HG03521 (cell line): ENCODE results near the gene OVAAL.

ENCODE experiments used
- ATAC-seq: cut with Tn5 transposase; IDR thresholded peaks from one replicate; pipeline ENCODE4 v1.9.1; 2021; ENCODE audit warnings: mild to moderate bottlenecking, moderate library complexity; ENCODE audit not compliant: unreplicated experiment

Gene OVAAL

DNA sequence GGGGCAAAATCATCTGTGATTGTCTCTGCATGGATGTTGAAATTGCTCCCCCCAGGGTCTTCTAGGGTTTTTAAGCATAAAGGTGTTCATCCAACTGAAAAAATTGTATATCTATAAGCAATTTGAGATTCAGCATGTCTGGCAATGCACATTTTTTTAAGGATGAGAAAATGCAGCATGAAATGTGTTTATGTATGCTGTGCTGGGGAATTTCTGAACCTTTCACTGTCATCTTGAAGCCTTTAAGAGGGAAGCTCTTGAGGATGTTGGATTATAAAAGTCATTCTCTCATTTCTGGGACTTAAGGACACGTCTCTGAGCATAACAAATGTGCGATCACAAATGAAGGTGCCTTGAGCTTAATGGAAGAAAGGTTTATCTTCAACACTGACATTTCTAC is 9.4 kb downstream of the OVAAL start:
- no peak for ATAC-seq

DNA sequence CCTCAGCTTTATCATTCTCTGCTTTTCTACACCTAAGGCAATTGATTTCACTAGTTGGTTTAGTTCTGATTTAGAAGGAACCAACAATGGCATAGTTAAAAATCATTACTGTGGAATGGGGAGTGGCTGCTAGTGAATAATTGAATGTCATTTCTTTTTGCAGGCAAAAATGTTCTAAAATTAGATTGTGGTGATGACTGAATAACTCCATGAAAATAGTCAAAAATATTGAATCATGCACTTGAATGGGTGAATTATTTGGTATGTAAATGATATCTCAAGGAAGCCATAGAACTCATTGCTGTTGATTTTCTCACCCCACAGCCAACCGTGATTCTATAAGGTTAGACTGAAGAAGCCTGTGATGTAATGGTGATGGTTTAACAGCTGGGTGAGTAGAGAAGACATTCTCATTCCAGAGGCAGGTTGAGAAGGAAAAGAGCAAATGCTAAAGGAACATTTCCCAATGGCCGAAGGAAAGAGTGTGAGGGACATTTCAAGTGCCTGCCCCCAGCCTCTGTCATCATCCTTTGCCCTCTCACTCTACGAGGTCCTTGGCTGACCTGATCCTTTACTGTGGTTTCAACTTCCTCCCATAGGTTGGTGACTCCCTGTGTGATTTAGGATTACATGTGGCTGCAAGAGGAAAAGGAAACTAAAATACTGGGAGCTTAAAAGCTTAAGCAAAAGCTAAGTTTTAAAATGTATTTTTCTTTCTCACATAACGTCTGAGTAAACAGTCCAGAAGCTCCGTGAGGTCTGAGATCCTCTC is 12.5 kb downstream of the OVAAL start:
- no peak for ATAC-seq

DNA sequence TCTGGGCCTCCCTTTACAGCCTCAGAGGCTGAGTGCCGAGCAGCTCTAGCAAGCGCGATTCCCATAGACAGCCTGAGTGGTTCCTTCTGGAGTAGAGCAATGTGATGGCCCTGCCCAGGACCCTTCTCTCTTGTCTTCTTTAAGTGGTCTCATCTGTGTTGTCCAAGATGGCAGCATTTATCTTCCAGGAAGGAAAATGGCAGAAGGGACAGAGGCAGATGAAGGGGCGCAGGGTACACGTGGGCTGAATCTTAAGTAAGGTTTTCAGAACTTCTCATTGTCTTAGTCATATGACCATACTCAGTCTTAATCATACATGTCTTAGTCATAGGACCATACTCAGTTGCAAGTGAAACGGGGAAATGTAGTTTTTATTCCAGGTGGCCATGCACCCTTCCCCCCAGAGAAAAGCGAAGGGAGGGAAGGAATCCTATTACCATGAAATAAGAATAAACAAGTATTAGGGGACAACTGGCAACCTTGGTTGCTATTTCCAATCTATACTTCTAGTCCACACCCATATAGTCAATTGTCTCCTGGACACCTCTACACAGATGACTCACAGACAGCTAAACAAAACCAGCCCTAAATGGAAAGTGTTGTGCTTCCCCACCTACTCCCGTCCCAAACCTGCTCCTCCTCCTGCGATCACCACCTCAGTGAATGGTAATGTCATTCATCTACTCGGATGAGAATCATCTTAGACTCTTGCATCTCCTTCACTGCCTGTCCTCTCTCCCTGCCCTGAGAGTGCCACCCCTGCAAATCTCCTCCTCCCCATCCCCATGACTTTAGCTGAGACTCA is 13.3 kb downstream of the OVAAL start:
- no peak for ATAC-seq

DNA sequence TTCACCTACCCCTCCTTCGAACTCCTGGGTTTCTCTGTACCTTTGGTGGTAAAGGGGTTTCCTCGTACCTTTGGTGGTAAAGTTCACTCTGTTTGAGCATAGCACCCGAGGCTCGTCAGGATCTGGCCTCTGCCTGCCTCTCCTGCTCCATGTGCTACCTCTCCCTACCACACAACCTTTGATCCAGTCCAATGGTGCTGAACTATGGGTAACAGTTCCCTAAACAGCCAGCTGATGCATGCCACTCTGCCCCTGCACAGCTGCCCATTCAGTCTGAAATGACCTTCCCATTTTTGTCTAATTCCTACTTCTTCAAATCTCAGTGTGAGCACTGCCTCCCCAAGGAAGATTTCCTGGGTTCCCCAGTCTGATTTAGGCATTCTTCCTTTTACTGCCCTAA is 14.0 kb downstream of the OVAAL start:
- no peak for ATAC-seq

DNA sequence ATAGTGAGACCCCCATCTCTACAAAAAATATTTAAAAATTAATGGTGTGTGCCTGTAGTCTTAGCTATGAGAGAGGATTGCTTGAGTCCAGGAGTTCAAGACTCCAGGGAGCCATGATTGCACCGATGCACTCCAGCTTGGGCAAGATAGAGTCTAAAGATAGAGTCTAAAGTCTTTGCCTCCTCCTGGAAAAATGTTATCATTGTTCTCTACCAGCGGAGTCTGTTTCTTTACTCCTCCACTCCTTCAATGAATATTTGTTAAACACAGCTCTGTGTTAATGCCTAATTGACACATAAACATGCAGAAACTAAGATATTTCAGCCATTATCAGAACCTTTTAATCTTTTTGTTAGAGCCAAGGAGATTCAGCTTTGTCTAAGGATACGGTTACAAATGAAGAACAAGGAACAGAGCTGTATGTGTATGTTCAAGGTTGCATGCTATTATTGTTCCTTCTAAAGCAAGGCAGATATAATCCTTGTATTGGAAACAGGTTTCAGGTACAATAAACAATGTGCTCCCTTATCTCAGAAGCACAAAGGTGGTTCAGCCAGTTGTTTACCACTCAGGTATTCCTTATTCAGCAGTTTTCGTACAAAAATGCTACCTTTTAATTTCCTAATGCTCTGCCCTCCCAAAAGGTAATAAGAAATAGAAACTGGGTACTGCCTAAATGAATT is 15.4 kb downstream of the OVAAL start:
- no peak for ATAC-seq

DNA sequence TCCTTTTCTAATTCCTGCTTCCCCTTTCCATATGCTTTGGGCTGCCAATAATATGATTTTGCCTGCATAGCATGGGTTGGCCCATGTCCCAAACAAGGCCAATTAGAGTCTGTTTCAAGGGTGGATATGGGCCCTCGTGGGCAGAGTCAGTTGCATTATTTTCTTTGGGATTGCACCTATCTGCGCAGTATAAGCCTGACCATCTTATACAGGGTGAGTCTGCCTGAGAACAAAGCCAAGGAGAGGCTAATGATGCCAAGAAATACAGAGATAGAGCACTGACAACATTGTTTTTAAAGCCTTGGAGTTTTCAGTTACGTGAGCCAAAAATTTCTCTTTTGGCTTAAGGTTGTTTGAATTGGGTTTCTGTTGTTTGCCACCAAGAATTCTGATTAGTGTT is 18.6 kb downstream of the OVAAL start:
- no peak for ATAC-seq

DNA sequence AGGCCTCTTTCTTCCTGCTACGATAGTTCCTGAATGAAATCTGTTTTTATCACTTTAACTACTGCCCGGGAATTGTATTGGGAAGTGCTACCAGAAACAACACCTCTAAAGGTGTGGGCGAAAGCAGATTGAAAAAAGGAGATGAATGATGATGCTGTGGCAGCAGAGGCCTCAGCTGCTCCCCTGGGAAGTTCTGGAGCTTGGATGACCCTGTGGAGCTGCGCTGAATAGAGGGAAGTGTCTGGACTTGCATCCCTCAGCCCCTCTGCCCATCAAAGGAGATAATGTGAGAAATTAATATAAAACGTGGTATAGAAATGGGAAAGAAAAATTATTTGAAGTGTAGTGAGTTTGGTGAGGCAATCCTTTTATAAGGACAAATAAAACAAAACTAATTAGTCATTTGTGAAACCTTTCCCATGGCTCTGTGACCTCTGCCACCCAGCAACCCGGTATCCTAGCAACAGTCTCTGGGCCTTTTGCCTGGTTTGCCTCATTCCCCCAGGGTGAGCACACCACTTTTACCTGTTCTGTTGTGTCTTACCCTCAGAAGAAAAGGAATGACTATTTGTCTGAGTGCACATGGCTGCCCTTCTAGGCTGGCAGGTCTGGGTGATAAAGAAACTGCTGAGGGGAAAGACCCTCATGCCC is 21.3 kb downstream of the OVAAL start:
- no peak for ATAC-seq

DNA sequence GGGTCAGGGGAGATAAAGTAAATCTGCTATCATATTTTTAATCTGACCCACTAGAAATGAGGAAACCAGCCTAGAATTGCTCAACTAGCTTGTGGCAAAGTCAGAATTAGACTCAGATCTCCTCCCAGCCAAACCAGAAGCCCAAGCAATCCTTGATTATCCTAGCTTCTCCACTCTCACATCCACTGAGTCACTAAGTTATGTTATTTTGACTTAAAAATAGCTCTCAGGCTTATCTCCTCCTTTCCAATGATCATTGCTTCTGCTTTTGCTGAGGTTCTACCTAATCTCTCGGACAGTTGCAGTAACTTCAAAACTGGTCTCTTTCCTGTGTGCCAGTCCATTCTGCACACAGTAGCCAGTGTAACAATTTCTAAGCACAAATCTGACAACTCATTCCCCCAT is 22.9 kb downstream of the OVAAL start:
- no peak for ATAC-seq

DNA sequence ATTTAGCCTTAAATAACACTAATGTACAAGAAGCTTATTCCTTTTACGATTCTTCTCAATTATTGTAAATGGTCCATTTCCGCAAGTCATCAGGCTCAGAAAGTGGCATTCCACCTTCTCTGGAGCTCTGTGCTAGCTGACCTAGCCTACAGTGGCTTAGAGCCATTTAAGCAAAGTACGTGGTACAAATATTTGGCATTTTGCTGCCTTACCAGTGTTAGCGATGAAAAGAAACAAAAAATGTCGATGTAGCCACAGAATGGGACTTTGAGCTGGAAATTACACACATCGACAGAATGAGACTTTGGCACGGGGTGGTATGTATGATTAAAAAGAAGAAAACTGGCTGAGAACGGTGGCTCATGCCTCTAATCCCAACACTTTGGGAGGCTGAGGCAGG is 26.1 kb downstream of the OVAAL start:
- ATAC-seq = no peak

DNA sequence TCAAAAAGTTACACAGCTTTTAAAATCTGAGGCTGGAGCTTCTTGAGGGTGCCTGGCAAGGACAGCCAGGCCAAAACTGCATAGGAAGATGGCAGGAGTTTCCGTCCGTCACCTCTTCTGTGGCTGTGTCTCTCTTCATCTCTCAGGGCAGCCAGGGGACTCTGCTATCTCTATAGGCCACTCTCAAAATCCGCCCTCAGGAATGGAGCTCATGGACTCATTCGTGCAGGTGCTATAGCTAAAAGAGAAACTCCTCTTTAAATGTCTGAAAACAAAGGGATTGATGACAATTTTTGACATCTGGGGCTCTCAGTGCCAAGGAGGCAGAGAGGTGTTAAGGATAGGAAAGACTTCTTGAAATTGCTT is 27.2 kb downstream of the OVAAL start:
- ATAC-seq = no peak

DNA sequence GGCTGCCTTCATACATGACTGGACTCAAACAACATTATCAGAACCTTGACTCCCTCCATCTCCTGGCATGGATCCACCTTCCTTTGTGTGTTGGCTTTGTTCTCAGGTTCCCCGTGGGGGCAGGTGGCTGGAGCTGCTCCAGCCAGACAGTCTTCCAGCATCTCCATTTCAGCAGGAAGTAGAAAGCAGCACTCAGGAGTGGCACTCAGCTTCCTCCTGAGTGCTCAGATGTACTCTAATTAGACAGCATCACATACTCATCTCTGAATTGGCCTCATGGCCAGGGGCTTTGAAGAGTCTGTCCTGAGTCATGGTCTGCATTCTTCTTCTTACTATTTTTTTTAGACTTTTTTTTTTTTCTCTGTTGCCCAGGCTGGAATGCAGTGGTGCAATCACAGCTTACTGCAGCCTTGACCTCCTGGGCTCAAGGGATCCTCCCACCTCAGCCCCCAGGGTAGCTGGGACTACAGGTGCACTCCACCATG is 27.9 kb downstream of the OVAAL start:
- ATAC-seq = no peak

DNA sequence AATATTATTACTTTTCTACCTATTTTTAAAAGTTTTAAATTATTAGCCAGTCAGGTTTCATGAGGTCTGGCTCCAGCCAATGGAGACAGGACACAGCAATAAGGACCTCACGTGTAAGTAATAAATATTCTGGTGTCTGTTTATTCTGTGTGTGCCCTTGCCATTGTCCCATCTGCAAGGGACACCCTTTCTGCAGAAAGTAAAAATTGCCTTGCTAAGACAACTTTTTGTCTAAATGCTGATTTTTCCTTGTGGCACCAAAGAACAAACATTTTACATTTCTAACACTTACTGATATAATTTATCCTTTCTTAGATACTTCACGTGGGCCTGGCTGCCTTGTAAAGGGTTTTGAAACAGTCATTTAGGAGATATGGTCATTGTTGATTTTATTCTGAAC is 29.4 kb downstream of the OVAAL start:
- no peak for ATAC-seq

DNA sequence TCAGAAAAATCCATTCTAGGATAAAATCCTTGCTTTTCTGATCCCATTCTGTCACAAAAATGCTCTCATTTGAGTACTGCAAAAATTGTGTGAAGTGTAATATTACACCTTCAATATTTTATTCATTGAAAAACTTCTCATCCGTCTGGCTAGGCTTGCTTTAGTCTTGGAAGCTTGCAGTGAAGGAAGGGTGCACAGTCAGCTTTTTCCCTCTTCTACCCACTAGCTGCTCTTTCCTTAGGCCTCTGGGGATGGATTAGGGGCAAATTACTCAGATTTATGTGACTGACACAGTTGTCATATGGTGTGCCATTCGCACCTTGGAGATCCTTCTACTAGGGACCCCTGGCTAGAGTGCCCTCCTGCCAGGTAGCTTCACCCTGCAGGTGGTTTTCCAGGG is 32.1 kb downstream of the OVAAL start:
- no peak for ATAC-seq

DNA sequence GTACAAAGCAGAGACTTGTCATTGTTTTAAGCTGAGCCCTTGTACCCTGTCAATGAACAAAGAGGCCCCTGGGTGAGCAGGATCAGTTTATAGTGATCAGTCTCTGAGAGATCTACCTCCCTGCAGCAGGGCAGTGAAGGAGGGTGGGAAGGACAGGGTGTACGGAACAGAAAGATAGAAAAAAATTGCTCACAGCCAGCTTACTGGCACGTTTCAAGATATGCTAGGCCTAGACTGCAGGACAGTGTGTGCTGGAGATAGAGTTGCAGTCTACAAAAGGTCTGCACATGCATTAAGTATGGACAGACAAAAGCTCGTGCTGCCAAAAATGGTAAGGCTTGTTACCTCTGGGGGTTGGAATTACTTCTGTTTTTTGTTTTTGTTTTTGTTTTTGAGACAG is 34.6 kb downstream of the OVAAL start:
- no peak for ATAC-seq

DNA sequence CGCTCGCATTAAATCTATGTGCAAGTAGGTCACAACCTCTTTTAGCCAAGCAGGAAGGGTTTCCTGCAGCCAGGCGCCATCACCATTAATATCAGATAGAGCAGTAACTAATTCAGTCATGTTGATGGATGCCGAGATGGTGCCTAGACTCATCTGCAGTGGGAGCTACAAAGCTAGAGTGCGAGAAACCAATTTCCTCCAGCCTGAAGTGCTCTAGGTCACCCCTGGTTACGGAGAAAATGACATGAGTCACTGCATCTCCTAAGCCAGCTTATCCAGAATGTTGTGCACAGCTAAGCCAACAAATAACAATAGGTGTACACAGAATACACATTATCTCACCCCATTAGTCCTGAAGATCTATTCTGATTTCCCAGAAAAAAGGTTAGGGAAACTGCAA is 36.0 kb downstream of the OVAAL start:
- ATAC-seq = no peak

DNA sequence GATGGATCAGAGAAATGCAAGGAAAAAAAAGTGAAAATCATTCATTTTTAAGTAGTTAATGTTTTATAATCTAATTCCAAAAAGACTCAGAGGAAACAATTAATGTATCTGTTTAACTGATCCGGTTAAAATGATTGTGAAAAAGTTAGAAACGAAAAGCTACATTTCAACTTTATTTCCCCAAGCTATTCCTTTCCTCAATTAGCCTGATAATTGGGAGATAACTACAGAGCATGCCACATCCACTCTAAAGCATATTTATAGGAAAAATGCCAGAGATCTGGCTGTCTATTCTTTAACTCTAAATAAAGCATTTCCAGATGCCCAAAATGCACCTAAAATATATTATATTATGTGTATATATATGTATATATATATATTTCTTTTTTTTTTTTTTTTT is 37.2 kb downstream of the OVAAL start:
- no peak for ATAC-seq

DNA sequence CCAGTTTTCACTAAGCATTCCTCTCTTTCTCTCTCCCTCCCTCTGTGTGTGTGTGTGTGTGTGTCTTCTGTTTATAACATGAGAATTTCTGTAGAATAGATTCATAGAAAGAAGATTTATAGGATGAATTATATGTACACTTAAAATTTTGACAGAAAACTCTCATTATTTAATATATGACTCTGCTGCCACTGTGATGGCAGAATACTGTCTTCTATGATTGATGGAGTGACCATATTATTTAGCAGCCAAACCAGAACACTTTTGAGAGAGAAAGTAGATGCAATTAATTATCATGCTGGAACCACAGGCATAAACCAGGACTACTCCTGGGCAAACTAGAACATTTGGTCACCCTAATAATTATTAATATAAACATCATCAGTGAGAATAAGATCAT is 38.8 kb downstream of the OVAAL start:
- ATAC-seq = no peak

DNA sequence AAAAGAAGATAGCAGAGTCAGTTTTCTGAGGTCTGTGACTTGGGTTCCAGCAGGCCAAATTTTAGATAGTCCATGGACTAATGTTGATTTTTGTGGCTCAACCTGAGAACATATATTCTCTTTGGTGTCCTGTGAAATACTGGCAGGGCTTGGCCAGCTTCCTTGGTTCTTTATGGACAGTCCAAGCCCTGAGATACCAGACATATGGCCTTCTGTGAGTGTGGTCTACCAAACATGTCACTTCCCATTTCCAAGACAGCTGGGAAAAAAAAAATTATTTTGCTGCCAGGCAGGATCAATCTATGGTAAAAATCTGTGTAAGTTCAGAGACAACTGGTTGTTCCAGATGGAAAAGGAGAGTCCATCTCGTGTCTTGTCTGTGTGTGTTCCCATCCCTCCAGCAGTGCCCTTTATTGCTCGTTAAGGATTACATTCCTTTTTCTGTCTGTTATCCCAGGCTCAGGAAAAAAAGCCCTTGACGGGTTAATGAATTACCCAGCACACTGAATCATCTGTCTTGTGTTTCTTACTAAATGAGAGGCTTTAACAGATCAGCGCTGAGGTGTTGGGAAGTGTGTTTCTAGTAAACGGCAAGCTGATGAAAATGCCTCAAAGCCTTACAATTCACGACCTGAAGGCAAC is 39.7 kb downstream of the OVAAL start:
- no peak for ATAC-seq

DNA sequence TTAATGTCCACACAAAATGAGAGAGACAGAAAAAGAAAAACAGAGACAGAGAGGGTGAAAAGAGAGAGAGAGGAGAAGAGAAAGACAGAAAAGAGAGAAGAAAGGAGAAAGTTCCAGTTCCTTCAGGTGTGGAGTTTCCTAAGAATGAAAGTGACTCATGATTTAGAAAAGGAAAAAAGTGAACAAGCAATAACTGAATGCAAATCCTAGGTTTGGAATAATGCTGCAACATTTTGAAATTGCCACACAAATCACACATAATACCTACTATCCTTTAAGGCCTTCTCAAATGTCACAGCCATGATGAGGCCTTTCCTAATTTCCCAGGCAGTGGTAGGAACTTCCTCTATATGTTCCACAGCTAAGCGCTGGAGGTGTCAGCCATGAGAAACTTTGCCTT is 41.6 kb downstream of the OVAAL start:
- no peak for ATAC-seq

DNA sequence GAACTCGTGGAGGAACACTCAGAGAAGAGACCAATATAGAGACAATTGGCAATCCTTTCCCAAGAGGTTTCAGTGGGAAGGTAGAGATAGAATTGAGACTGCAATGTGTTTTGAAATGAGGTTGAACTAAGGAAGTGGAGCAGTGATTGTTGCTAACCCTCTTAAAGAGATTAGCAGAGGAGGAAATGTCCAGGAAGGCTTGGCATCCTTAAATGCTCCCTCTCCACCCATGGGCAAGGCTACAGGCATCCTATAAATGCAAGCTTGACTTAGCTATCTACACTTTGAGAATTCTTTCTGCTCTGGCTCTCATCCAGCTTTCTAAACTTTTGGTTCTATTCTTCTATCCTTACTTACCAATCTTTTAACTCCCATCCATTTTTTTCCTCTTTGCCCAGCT is 42.7 kb downstream of the OVAAL start:
- ATAC-seq = no peak
